Testis (tissue), 3 donors: Measurements from ENCODE around the gene EBLN1. TPM values are rescaled to one million over a fixed set of nuclear protein-coding genes. Genes with fewer than 3 reads are reported as not detected.

Experiments used
- DNase-seq: peaks from one replicate; pipeline ENCODE4 v3.0.0-alpha.2; 2019
- H3K27ac ChIP-seq, 2 donors: fragments of 200-600 bp; sonication (generic); one replicate each; pipeline ENCODE4 v1.5.1; 2019
- H3K27me3 ChIP-seq: fragments of 200-600 bp; sonication (generic); one replicate; pipeline ENCODE4 v1.5.1; 2019
- H3K36me3 ChIP-seq: fragments of 200-600 bp; sonication (generic); one replicate; pipeline ENCODE4 v1.5.1; 2017; ENCODE audit warnings: low read depth; ENCODE audit errors: missing control alignments
- H3K4me1 ChIP-seq: fragments of 200-600 bp; sonication (generic); one replicate; pipeline ENCODE4 v1.5.1; 2019
- H3K4me3 ChIP-seq, 2 donors: fragments of 200-600 bp; sonication (generic); one replicate each; pipeline ENCODE4 v1.5.1; 2017 to 2019
- H3K9me3 ChIP-seq: fragments of 200-600 bp; sonication (generic); one replicate; pipeline ENCODE4 v1.5.1; 2017
- CTCF ChIP-seq, 3 experiments: fragments of 450-650 bp in 2 of 3; fragments of 200-600 bp in 1 of 3; sonication (generic) in 1 of 3; IDR thresholded peaks; one replicate each; pipeline ENCODE4 v1.5.1; 2016 to 2019; ENCODE audit warnings: antibody characterized with exemption in 3 of 3, mild to moderate bottlenecking in 2 of 3, moderate library complexity in 1 of 3
- POLR2A ChIP-seq: fragments of 450-650 bp; IDR thresholded peaks from one replicate; pipeline ENCODE4 v1.6.1; 2017; ENCODE audit warnings: antibody characterized with exemption, mild to moderate bottlenecking, moderate library complexity
- WGBS, 2 donors: methylation state at CpG; one replicate each; pipeline ENCODE4 v1.1.5; 2018; 5-methylcytosine and 5-hydroxymethylcytosine counted together
- intact Hi-C: fragments of 100-400 bp; cut with DNase I; formaldehyde crosslinking; loops from one replicate; pipeline ENCODE4 v1.15.1; 2023; ENCODE audit warnings: low total_unique reads
- polyA plus RNA-seq: library from polyadenylated mRNA; stranded (reverse); fragments of 350-450 nt; fragmentation: Illumina TruSeq; extraction: RNeasy Lipid Tissue Mini Kit (QIAGEN cat#74804); gene quantifications from one replicate; pipeline ENCODE4 v1.2.3, GENCODE V29; 2014; ENCODE audit warnings: low read depth, low replicate concordance; ENCODE audit not compliant: insufficient read depth
- total RNA-seq, 2 donors: library from RNA; depleted of rRNA; stranded (reverse); fragments of >200 nt; gene quantifications; one replicate each; pipeline ENCODE4 v1.2.3, GENCODE V29; 2016

The EBLN1 gene
- total and polyA plus RNA-seq, 3 donors from 2014 or later: 1.4 to 4.7 (median 3.5) TPM

GRCh38 chr10:22229802-22230157, 12.0 kb upstream of the EBLN1 start:
- no peak for DNase-seq
- Histone ChIP-seq H3K36me3 (no peaks in the 10 kb centered on the region), H3K4me1 (no peaks in the 10 kb centered on the region), H3K27me3 (no peaks in the 10 kb centered on the region), H3K9me3 (no peaks in the 10 kb centered on the region), H3K27ac (peak overlapping the region; percentile 87 to 98), H3K4me3 (peak overlapping the region; percentile 75 to 83)
- TF ChIP-seq POLR2A (no peak), CTCF (IDR thresholded peaks at IDR 0.05) (no peak)
- intact Hi-C loops: no loop called here
- 0 to 1% methylated on average over 6 of the region's 6 CpGs for WGBS, 2 donors

- intact Hi-C loops: no loop called here
- H3K9me3 ChIP-seq: no peaks in the 10 kb centered on the region
Measured at GRCh38 chr10:22228943-22229801, 11.4 kb upstream of the EBLN1 start.

GRCh38 chr10:22228167-22228938, 10.5 kb upstream of the EBLN1 start:
- DNase-seq: no peak
- Histone ChIP-seq H3K27me3 (no peaks in the 10 kb centered on the region), H3K36me3 (no peaks in the 10 kb centered on the region), H3K27ac (peak overlapping the region; percentile 87 to 98), H3K9me3 (no peaks in the 10 kb centered on the region), H3K4me3 (peak overlapping the region; percentile 75 to 83), H3K4me1 (no peaks in the 10 kb centered on the region)
- intact Hi-C loops: no loop called here
- WGBS, 2 donors: 30 to 39% methylated on average over 9 of the region's 9 CpGs
- TF ChIP-seq CTCF (IDR thresholded peaks at IDR 0.05) (no peak), POLR2A (no peak)

More at GRCh38 chr10:22228943-22229801, 11.4 kb upstream of the EBLN1 start:
- H3K36me3 ChIP-seq: no peaks in the 10 kb centered on the region
- no peaks in the 10 kb centered on the region for H3K4me1 ChIP-seq
- peak overlapping the region; percentile 75 to 83 for H3K4me3 ChIP-seq
- peak; percentile 92 for DNase-seq
- TF ChIP-seq CTCF (IDR thresholded peaks at IDR 0.05): no peak
- no peak for TF ChIP-seq POLR2A
- H3K27me3 ChIP-seq: no peaks in the 10 kb centered on the region
- peak overlapping the region; percentile 87 to 98 for H3K27ac ChIP-seq
- 0 to 1% methylated on average over 33 to 49 of the region's 65 CpGs for WGBS, 2 donors

GRCh38 chr10:22226599-22226998, 8.8 kb upstream of the EBLN1 start:
- Histone ChIP-seq H3K27me3 (no peaks in the 10 kb centered on the region), H3K4me1 (no peaks in the 10 kb centered on the region), H3K9me3 (no peaks in the 10 kb centered on the region), H3K27ac (no peak overlapping the region), H3K4me3 (no peak overlapping the region), H3K36me3 (no peaks in the 10 kb centered on the region)
- TF ChIP-seq CTCF (IDR thresholded peaks at IDR 0.05) (no peak), POLR2A (no peak)
- intact Hi-C loops: no loop called here
- WGBS, 2 donors: 95 to 98% methylated on average over 2 of the region's 2 CpGs
- no peak for DNase-seq
